AG09319 (cell line): ENCODE results near the gene SLIT1.

Experiments
- DNase-seq: peaks from one replicate; pipeline ENCODE4 v3.0.0-alpha.2; 2010; ENCODE audit warnings: low read depth; ENCODE audit errors: extremely low read depth
- CTCF ChIP-seq: IDR thresholded peaks from 2 replicates; pipeline ENCODE4 v1.5.1; 2011; ENCODE audit warnings: low read depth, mild to moderate bottlenecking, inconsistent platforms, low read length, moderate library complexity

The SLIT1 gene

GRCh38 chr10:97048649-97049427 lies 136.9 kb downstream of the SLIT1 start:
- DNase-seq = no peak
- no peak for TF ChIP-seq CTCF

- TF ChIP-seq CTCF = no peak
Observed at GRCh38 chr10:97047788-97048187, 138.0 kb downstream of the SLIT1 start.

GRCh38 chr10:97047083-97047736 lies 138.5 kb downstream of the SLIT1 start:
- TF ChIP-seq CTCF = no peak
- no peak for DNase-seq

More at GRCh38 chr10:97047788-97048187, 138.0 kb downstream of the SLIT1 start:
- DNase-seq = no peak

GRCh38 chr10:97046456-97047082 lies 139.2 kb downstream of the SLIT1 start:
- TF ChIP-seq CTCF = no peak
- DNase-seq = no peak

- TF ChIP-seq CTCF = no peak
- DNase-seq = no peak
Observed at GRCh38 chr10:97043563-97043855, 142.2 kb downstream of the SLIT1 start.

GRCh38 chr10:97042716-97043562 lies 142.8 kb downstream of the SLIT1 start:
- DNase-seq = no peak
- TF ChIP-seq CTCF = no peak
